HT1080 (cell line): Measurements from ENCODE around the gene MEX3A. TPM values are rescaled to one million over a fixed set of nuclear protein-coding genes. Genes with fewer than 3 reads are reported as not detected.
"Not testable (repeated sequence)": the region's sequence is repeated elsewhere in the genome, so short reads cannot be mapped to it uniquely, and the experiment has no call there.

Experiments used
- DNase-seq: peaks from one replicate; pipeline ENCODE4 v3.0.0-alpha.2; 2015; ENCODE audit warnings: low read depth
- polyA plus RNA-seq, 2 experiments: library from polyadenylated mRNA; depleted of rRNA; stranded (reverse); fragments of >200 nt; gene quantifications; 2 replicates each; pipeline ENCODE4 v1.2.3, GENCODE V29; 2015
- total RNA-seq: library from RNA; depleted of rRNA; stranded (reverse); fragments of >200 nt; shearing (Covaris generic); gene quantifications from 2 replicates; pipeline ENCODE4 v1.2.3, GENCODE V29; 2014; rRNA removed

MEX3A gene
- 3.4 and 5.2 TPM in 2 replicates for total RNA-seq
- 5.8 and 6.2 TPM in 2 replicates for polyA plus RNA-seq (2015; cell fraction: cytosol; rRNA removed)
- 7.4 and 9.4 TPM in 2 replicates for polyA plus RNA-seq (2015; cell fraction: nucleus; rRNA removed)

DNA sequence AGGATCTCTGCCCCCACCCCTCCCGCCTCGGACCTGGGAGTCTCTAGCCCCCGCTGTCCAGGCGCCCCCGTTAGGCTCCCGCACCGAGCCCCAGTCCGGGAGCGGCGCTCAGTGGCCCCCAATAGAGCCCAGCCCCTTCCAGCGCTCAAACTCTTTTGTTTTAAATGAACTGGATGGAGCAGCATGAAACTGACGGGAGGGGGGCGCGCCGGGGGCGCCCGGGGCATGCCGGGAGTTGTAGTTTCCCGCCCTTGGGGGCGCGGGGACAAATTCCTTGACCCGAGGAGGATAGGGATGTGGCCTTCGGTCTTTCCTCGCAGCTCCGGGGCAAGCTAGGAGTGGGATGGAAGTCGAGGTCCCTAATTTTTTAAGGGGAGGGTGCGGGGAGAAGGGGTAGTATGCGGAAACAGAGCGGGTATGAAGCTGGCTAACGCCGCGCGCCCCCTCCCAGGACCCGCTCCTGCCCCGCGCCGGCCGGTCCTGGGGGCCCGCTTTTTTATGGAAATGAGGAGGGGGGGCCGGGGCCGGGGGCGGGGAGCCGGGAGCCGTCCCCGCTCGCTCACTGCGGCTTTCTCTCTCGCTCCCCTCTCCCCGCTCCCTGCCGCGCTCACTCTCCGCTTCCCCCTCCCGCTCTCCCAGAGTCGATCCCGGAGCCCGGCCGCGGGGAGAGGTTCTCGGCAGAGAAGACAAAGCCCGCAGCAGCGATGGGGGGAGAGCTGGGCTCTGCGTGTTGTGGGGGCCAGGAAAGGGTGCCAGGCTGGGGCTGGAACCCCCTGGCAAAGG lies at the start of gene MEX3A:
Gene MEX3A, minus strand, starts transcription at position 157 of the 783 bp plus-strand sequence. CDS start 467 bp downstream, outside the sequence.
- DNase-seq = peak; percentile 70

DNA sequence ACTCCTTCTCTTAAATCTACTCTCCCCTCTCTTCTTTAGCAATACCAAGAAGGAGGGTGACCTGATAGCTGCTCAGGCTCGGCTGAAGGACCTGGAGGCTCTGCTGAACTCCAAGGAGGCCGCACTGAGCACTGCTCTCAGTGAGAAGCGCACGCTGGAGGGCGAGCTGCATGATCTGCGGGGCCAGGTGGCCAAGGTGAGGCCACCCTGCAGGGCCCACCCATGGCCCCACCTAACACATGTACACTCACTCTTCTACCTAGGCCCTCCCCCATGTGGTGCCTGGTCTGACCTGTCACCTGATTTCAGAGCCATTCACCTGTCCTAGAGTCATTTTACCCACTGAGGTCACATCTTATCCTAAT lies 48.3 kb upstream of the MEX3A start:
- DNase-seq = no peak

DNA sequence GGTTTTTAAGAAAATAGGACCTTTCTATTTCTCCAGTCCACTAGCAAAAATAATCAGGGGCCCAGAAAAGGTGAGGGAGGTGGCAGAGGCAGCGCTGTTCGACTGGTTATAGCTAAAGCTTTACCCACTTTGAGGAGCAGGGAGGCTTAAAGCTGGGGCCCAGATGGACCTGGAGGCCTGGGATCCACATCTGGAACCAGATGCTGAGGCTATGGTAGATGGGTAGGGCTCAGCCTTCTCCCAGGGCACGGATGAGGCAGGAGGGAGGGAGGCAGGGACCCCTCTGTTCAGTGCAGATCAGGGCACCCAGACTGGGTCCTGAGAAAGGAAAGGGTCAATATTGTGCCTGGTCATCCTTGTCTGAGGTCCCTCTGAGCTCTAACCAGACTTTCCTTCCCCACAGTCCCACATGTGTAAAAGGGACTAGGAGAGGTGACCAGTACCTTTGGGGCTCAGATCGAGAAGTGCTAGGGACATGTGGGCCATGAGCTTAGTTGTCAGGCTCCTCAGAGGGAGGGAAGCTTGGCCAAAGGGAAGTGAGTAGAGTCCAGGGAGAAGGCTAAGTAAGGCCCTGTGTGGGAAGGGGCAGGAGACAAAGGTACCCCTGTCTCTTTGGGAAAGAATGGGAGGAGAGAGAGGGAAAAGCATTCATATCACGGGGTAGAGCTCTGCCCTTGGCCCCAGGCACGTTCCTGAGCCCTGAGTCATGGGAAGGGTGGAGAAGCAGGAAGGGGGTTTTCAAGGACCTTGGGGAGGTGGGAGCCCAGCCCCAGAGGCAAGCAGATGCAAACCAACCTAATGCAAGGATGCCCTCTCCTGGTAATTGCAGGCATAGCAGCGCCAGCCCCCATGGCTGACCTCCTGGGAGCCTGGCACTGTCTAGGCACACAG lies 47.7 kb upstream of the MEX3A start:
- DNase-seq = peak; percentile 99

- DNase-seq = no peak
Observed at GRCh38 chr1:156128654-156129597, 46.7 kb upstream of the MEX3A start.

DNA sequence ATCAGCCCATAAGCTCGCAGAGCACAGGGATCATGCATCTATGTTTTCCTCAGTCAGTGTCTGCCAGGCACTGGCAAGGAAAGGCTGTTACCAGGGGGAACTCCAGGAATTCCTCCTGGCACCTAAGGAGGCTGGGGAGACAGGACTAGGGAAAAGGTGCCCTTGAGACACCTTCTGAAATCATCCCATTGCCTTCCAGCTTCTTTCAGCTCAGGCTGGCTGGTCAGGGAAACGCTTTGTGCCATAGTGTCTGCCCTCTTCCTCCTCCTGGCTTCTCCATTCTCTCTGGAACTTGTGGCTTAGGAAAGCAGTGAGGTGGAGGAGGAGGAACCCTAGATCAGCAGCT lies 46.0 kb upstream of the MEX3A start:
- DNase-seq = no peak

DNA sequence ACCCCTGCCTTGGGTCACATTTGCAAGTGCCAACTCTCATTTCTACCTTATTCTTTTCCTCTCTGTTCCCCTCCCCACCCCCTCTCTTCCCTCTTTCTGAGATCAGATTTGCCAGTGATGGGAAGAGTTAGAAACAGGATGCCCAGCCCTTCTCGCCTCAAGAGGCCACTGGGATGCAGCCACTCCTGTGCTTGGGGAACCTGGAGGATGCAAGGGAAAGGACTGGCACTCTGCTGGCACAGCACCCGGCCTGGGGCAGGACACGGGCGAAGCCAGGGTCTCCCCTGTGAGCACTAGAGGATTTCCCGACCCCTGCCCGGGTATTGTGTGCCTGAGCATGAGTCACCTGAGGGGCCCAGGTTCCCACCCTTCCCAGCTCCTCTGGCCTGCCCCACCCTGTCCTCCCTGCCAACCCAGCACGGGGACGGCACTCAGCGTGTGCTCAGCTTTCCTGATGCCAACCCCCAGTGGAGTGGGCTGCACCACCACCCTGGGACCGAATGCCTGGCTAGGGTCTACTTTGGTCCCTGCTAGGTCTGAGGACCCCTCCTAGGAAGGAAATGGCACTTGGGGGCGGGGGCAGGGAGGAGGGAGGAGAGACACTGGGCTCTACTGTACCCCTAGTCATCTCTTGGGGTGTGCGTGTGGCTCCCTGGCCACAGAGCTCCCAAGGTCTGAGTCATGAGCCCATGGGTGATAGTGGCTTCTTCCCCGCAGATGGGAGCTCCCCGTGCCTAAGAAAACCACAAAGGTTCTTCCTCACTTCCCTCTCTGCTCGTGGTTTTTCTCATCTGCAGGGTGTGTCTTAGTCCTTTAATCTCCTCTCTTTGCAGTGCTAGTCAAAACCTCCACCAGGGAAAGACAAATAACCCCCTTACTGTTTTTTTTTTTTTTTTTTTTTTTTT lies 44.6 kb upstream of the MEX3A start:
- peak; percentile 98 for DNase-seq

DNA sequence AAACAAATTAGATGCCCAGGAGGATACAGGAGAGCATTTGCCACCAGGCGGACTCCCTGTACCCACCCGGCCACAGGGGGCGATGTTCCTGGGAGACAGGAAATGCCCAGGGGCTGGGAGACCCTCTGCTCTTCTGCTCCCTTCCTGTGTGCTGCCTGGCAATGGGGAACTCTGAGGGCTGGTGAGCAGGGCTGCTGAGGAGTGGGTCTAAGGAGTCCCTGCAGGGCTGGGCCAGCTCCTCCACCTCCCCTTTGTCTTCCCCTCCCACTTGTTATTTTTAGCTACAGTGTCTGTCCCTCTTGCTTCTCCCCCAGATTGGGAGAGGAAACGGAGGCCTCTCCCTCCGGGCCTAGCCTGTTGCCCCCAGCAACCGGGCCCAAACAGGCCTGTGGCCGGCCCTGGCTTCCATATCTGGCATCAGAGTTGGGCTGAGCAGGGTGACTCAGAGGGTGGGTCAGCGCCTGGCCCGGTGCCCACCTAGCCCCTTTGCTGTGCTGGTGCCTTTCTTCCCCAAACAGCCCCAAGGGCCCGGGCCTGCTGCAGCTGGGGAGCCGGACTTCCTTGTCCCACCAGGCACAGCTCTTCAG lies 43.9 kb upstream of the MEX3A start:
- DNase-seq = peak; percentile 100

DNA sequence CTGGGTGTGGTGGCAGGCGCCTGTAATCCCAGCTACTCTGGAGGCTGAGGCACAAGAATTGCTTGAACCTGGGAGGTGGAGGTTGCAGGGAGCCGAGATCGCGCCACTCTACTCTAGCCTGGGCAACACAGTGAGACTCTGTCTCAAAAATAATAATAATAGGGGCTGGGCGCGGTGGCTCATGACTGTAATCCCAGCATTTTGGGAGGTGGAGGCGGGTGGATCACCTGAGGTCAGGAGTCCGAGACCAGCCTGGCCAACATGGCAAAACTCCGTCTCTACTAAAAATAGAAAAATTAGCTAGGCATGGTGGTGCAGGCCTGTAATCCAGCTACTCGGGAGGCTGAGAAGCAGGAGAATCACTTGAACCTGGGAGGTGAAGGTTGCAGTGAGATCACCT lies 43.3 kb upstream of the MEX3A start:
- DNase-seq = not testable (repeated sequence)

DNA sequence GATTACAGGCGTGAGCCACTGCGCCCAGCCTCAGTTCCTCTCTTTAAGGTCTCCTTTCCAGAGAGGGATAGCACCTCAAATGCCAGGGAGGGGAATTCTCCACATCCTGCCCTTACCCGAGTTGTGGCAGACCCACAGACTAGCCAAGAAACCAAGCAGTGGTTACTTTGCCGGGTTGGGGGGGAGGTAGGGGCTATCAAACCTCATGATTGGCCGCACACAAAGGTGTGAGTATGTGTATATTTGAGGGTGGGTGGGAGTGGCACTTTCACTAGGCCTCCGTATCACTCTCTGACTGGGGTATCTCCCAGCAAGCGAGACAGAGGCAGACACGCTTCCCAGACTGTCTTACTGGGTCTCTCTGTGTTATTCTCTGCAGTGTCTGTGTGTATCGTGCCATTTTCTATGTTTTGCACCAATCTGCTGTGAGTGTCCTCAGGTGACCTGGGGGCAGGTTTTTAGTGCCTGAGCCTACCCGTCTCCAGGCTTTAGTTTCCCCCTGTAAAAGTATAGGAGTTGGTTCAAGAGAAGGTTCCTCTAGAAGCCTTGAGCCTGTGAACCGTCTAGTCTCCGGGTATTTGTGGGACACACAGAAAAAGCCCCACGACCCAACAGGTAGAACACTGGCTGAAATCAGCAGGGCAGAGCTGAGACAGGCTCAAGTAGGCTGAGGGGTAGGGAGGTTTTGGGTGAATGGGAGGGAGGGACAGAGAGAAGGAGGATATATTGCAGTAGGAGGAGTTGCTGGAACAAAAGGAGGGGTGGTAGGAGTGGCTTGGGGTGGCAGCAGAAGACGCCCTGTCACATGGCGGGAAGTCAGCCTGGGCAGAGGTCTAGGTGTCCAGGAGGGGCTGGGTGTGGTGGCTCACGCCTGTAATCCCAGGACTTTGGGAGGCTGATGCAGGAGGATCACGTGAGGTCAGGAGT lies 42.6 kb upstream of the MEX3A start:
- DNase-seq = peak; percentile 80

DNA sequence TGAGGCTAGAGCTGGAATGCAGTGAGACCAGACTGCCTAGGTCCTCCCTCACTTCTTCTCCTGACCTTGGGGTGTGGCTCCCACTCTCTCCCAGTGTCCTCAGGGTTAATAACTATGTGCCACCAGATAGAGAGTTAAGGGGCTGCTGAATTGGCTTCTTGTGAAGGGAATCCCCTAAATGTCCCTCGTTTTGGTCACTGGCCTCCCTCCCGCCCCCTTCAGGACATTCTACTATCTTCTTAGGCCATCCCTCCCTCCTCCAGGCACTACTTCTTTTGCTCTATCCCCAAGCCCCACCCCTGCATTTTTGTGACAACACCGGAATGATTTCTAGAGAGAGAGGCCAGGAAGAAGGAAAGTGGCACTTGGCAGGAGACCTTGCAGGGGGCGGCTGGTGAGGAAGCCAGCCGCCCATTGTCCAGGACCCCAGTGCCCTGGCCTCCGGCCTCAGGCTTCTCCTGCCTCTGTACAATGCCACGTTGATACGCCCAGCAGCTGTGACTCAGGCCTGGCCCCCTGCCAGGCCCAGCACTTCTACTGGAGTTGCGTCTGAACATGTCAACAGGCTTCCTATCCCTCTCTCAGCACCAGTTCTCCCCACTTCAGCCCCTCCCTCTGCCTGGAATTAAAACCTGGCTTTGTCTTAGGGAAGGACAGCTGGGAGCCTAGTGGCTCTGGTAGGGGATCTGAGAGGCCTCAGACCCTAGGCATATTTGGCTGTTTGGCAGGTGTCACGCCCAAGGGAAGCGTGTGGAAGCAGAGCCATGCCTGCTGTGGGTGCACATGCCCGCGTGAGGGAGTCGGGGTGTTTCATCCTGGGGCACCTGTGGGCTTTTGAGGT lies 41.3 kb upstream of the MEX3A start:
- DNase-seq = peak; percentile 98

GRCh38 chr1:156122519-156123355 lies 40.5 kb upstream of the MEX3A start:
- peak; percentile 91 for DNase-seq

- no peak for DNase-seq
Observed at GRCh38 chr1:156122086-156122485, 39.8 kb upstream of the MEX3A start.

DNA sequence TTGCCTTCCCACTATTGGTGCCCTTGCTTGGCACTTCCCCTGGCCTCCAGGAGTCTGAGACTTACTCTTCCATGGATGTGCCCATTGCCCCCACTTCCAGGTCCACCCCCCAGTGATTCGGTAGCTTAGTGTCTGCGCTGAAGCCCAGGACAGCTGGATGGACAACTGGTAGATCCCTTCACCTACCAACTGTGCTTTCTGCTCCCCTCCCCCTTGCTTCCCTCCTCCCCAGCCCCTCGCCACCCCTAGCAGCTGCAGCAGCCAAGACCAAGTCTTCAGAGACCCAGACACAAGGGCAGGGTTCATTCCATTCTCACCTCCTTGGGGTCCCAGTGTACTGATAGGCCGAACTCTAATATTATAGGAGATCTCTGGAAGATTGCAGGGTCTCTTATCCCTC lies 39.2 kb upstream of the MEX3A start:
- no peak for DNase-seq

- DNase-seq = not testable (repeated sequence)
Observed at GRCh38 chr1:156121005-156121404, 38.7 kb upstream of the MEX3A start.

GRCh38 chr1:156120318-156120717 lies 38.1 kb upstream of the MEX3A start:
- DNase-seq = no peak

DNA sequence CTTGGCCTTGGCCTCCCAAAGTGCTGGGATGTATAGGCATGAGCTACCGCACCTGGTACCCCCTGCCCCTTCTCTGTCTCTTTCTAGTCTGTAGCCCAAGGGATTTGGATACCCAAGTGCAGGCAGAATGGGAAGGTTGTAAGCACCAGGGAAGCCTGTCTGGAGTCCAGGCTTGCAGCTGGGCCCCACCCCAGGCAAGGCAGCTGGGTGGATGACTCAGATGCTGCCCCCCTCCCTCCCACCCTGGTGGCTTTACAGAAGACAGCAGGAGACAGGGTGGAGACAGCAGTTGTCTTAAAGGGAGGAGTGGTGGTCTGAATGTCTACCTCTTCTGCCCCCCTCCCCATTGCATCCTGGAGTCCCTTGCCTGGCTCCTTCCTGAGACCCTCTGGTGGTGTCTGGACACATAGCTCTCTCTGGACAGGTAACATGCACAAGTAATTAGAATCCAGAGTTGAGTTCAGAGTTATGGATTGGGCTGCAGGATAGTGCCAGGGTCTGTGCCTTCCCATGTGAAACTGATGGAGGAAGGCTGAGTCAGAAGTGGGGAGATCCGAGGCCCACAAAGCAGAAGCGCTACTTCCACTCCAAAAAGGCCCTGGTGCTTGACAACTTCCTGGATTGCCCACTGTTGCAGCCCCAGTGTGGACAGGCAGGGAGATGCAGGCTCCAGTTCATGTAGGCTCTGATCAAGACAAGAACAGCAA lies 37.4 kb upstream of the MEX3A start:
- DNase-seq = peak; percentile 77
